ENCODE data around the gene TESK2.

GRCh38 chr1:45397285-45397684, 93.7 kb downstream of the TESK2 start:
- no peak for TF ChIP-seq CTCF (IDR thresholded peaks at IDR 0.05; ENCODE audit: poor library complexity, severe bottlenecking)
- TF ChIP-seq EZH2 (IDR thresholded peaks at IDR 0.05; ENCODE audit: borderline replicate concordance, insufficient read depth, low read length, poor library complexity, severe bottlenecking), result no peak
- TF ChIP-seq EP300 (conservative IDR thresholded peaks at IDR 0.05; ENCODE audit: poor library complexity, severe bottlenecking), result no peak
- no peak for TF ChIP-seq POLR2AphosphoS5 (IDR thresholded peaks at IDR 0.05)
- no peak for TF ChIP-seq REST (IDR thresholded peaks at IDR 0.05; ENCODE audit: borderline replicate concordance)
- TF ChIP-seq SMC3 (conservative IDR thresholded peaks at IDR 0.05; ENCODE audit: poor library complexity), result no peak
- no peak for TF ChIP-seq TAF1 (IDR thresholded peaks at IDR 0.05; ENCODE audit: low read depth)
- TF ChIP-seq RAD21 (conservative IDR thresholded peaks at IDR 0.05), result no peak
- TF ChIP-seq MXI1 (conservative IDR thresholded peaks at IDR 0.05; ENCODE audit: poor library complexity, severe bottlenecking), result no peak

All from neural cell (in vitro differentiated cells).